K562 (cell line): ENCODE data around the gene NLRP10. TPM values are rescaled to one million over a fixed set of nuclear protein-coding genes. Genes with fewer than 3 reads are reported as not detected.

Experiments
- ATAC-seq: fragments of 200-7000 bp; cut with Tn5 transposase; 3 replicates; pipeline ENCODE4 v1.9.1; 2020; ENCODE audit warnings: moderate library complexity
- BruUV-seq: library from RNA; stranded (reverse); fragments of 400-500 nt; replicated peaks from 2 replicates; lab custom pipeline; 2021; lab: Mats Ljungman, UMichigan
- CTCF ChIA-PET: fragments of 300-600 bp; formaldehyde crosslinking; extraction: SDS; loops from one replicate; lab custom pipeline; 2021; ENCODE audit warnings: low intra/inter-chr PET ratio; lab: Yijun Ruan, JAX
- POLR2A ChIA-PET: fragments of 300-600, 350-650 bp; sonication (Branson Sonifier 250); formaldehyde crosslinking; extraction: SDS; loops from one replicate; lab custom pipeline; 2021; ENCODE audit warnings: antibody characterized with exemption, inconsistent platforms; lab: Yijun Ruan, JAX
- DNase-seq, 4 experiments: peaks; one replicate each; pipeline versions ENCODE4 v3.0.0 to v3.0.0-alpha.2; 2011 to 2018; ENCODE audit warnings: low spot score in 3 of 4, mixed read lengths in 3 of 4; ENCODE audit errors: extremely low read depth in 1 of 4
- FAIRE-seq: peaks from 2 replicates; lab custom pipeline; 2011; peaks lifted over from hg19 to GRCh38; lab: Jason Lieb, UNC
- H2AFZ ChIP-seq: 2 replicates; pipeline ENCODE4 v1.6.0; 2011; ENCODE audit warnings: low read depth, low read length, control low read depth, inconsistent platforms
- H3K27ac ChIP-seq: fragments of 200-600 bp; 3 replicates; pipeline ENCODE4 v1.8.0; 2011; ENCODE audit warnings: low read depth, mild to moderate bottlenecking, control low read depth, inconsistent platforms, low read length, moderate library complexity, mixed read lengths; ENCODE audit errors: extremely low read depth
- H3K27me3 ChIP-seq, 2 experiments: fragments of 300-600 bp in 1 of 2; 2 replicates in 1 of 2; 3 replicates in 1 of 2; pipeline versions ENCODE4 v1.6.0 to v1.8.0; 2011; ENCODE audit warnings: inconsistent platforms in 2 of 2, low read length in 2 of 2, mild to moderate bottlenecking in 1 of 2, mixed read lengths in 1 of 2, moderate library complexity in 1 of 2; ENCODE audit not compliant: control insufficient read depth in 2 of 2, insufficient read depth in 2 of 2
- H3K36me3 ChIP-seq: fragments of 300-600 bp; 3 replicates; pipeline ENCODE4 v1.8.0; 2011; ENCODE audit warnings: mild to moderate bottlenecking, low read length, inconsistent platforms; ENCODE audit not compliant: control insufficient read depth, insufficient read depth
- H3K4me1 ChIP-seq, 2 experiments: fragments of 200-600 bp in 1 of 2; replicated peaks in 1 of 2; 2 replicates in 1 of 2; 3 replicates in 1 of 2; pipeline versions ENCODE4 v1.5.1 to v1.8.0; 2011; ENCODE audit warnings: inconsistent platforms in 2 of 2, low read length in 2 of 2, mild to moderate bottlenecking in 1 of 2, mixed read lengths in 1 of 2, moderate library complexity in 1 of 2; ENCODE audit not compliant: control insufficient read depth in 2 of 2, insufficient read depth in 2 of 2
- H3K4me2 ChIP-seq: 2 replicates; pipeline ENCODE4 v1.6.1; 2011; ENCODE audit warnings: low read length, control low read depth, inconsistent platforms, mixed read lengths; ENCODE audit not compliant: insufficient read depth
- H3K4me3 ChIP-seq: fragments of 200-600 bp; sonication (generic), shearing (Covaris generic); 2 replicates; pipeline ENCODE4 v1.5.1; 2016; ENCODE audit warnings: control low read depth, inconsistent platforms
- H3K79me2 ChIP-seq: fragments of 200-600 bp; 3 replicates; pipeline ENCODE4 v1.8.0; 2011; ENCODE audit warnings: low read length, inconsistent platforms; ENCODE audit not compliant: control insufficient read depth, insufficient read depth
- H3K9ac ChIP-seq, 2 experiments: 2 replicates each; pipeline versions ENCODE4 v1.6.0 to v1.6.1; 2011; ENCODE audit warnings: low read depth in 2 of 2, low read length in 2 of 2, control low read depth in 1 of 2, inconsistent platforms in 1 of 2, mild to moderate bottlenecking in 1 of 2, mixed read lengths in 1 of 2; ENCODE audit not compliant: insufficient read depth in 1 of 2
- H3K9me1 ChIP-seq: one replicate; pipeline ENCODE4 v1.6.0; 2011; ENCODE audit warnings: inconsistent platforms, mild to moderate bottlenecking, low read length, moderate library complexity; ENCODE audit not compliant: control insufficient read depth, insufficient read depth
- H3K9me3 ChIP-seq: replicated peaks from 2 replicates; pipeline ENCODE4 v1.5.1; 2011; ENCODE audit warnings: low read depth, low read length, inconsistent platforms; ENCODE audit not compliant: control insufficient read depth, insufficient read depth
- H4K20me1 ChIP-seq: replicated peaks from 2 replicates; pipeline ENCODE4 v1.6.1; 2011; ENCODE audit warnings: low read length, inconsistent platforms, mixed read lengths; ENCODE audit not compliant: control insufficient read depth, insufficient read depth
- BDP1 ChIP-seq: IDR thresholded peaks from 3 replicates; pipeline ENCODE4 v1.6.1; 2011; ENCODE audit not compliant: insufficient read length, insufficient read depth
- DDX20 ChIP-seq: fragments of 450-650 bp; IDR thresholded peaks from 2 replicates; pipeline ENCODE4 v1.6.1; 2016; ENCODE audit warnings: missing genetic modification characterization, low read depth, mild to moderate bottlenecking, missing compliant biosample characterization, moderate library complexity
- E2F8 ChIP-seq: fragments of 450-650 bp; IDR thresholded peaks from 2 replicates; pipeline ENCODE4 v1.7.1; 2018; ENCODE audit warnings: mild to moderate bottlenecking, low read depth; ENCODE audit not compliant: partially characterized antibody
- GTF2F1 ChIP-seq: IDR thresholded peaks from 2 replicates; pipeline ENCODE4 v1.6.1; 2011; ENCODE audit warnings: low read depth, low read length, improper control_type of control experiment
- HCFC1 ChIP-seq: IDR thresholded peaks from 2 replicates; pipeline ENCODE4 v1.6.1; 2012; ENCODE audit warnings: low read depth, low read length, improper control_type of control experiment
- HNRNPH1 ChIP-seq: fragments of 200-400 bp; formaldehyde crosslinking; optimal IDR thresholded peaks from 2 replicates; pipeline ENCODE3; 2017; ENCODE audit warnings: low read depth, mild to moderate bottlenecking, low read length, moderate library complexity
- LARP7 ChIP-seq: fragments of 450-650 bp; IDR thresholded peaks from 2 replicates; pipeline ENCODE4 v1.6.1; 2016
- LCOR ChIP-seq: sonication (generic); formaldehyde crosslinking; IDR thresholded peaks from 2 replicates; pipeline ENCODE4 v1.8.0; 2022; ENCODE audit warnings: mild to moderate bottlenecking, missing genetic modification reagents
- NFRKB ChIP-seq: fragments of 450-650 bp; IDR thresholded peaks from 2 replicates; pipeline ENCODE4 v1.6.1; 2016; ENCODE audit warnings: low read depth
- SUPT5H ChIP-seq: fragments of 450-650 bp; IDR thresholded peaks from 2 replicates; pipeline ENCODE4 v1.6.1; 2016
- TBP ChIP-seq: optimal IDR thresholded peaks from 2 replicates; pipeline ENCODE3; 2011; ENCODE audit warnings: low read depth, low read length, improper control_type of control experiment
- TRIM28 ChIP-seq: fragments of 450-650 bp; IDR thresholded peaks from 2 replicates; pipeline ENCODE4 v1.6.1; 2017
- ZBTB26 ChIP-seq: fragments of 450-650 bp; formaldehyde crosslinking; IDR thresholded peaks from 2 replicates; pipeline ENCODE4 v1.4.0; 2022; ENCODE audit warnings: missing genetic modification characterization
- ZBTB7A ChIP-seq: IDR thresholded peaks from 2 replicates; pipeline ENCODE4 v1.6.1; 2011; ENCODE audit warnings: low read depth, mild to moderate bottlenecking, low read length, moderate library complexity, borderline replicate concordance; ENCODE audit not compliant: control insufficient read depth
- ZNF408 ChIP-seq: fragments of 250-450 bp; sonication (Bioruptor Pico); IDR thresholded peaks from 2 replicates; pipeline ENCODE4 v1.4.0; 2020; ENCODE audit warnings: low read depth, mild to moderate bottlenecking, moderate library complexity
- ZNF507 ChIP-seq: conservative IDR thresholded peaks from 2 replicates; pipeline ENCODE4 v1.6.1; 2017; ENCODE audit warnings: missing genetic modification characterization, missing compliant biosample characterization
- ZNF551 ChIP-seq: fragments of 250-450 bp; sonication (Bioruptor Pico); IDR thresholded peaks from 2 replicates; pipeline ENCODE4 v1.5.0; 2021; ENCODE audit warnings: mild to moderate bottlenecking, moderate library complexity
- ZNF589 ChIP-seq: fragments of 200-800 bp; sonication (Bioruptor generic); IDR thresholded peaks from 2 replicates; pipeline ENCODE4 v1.6.1; 2016; ENCODE audit warnings: low read depth, missing genetic modification characterization, missing compliant biosample characterization
- in situ Hi-C: fragments of 300-500 bp; cut with MboI; formaldehyde crosslinking; loops from 4 replicates; pipeline ENCODE4 v1.15.0; 2018; ENCODE audit warnings: inconsistent platforms, mixed read lengths
- intact Hi-C: fragments of 100-400 bp; cut with micrococcal nuclease; formaldehyde crosslinking; loops from 2 replicates; pipeline ENCODE4 v1.14.2; 2022
- polyA plus RNA-seq, 8 experiments: library from polyadenylated mRNA; depleted of rRNA in 4 of 8; stranded (reverse) in 5 of 8; unstranded in 3 of 8; fragments of >200 nt; fragmentation: Nextera tagmentation in 2 of 8; fragmentation: Illumina TruSeq in 1 of 8; extraction: Ambion mirVana in 2 of 8; extraction: Trizol in 1 of 8; gene quantifications; 2 replicates each; pipeline versions ENCODE4 v1.2.1 to v1.2.3, GENCODE V29; 2011 to 2014; ENCODE audit warnings: inconsistent platforms in 1 of 8, missing spikeins in 1 of 8
- total RNA-seq, 7 experiments: library from RNA; depleted of rRNA in 6 of 7; stranded (reverse); fragments of >200 nt in 6 of 7; fragmentation: Illumina TruSeq in 2 of 7; extraction: Trizol in 2 of 7; gene quantifications; 2 replicates each; pipeline versions ENCODE4 v1.2.1 to v1.2.3, GENCODE V29; 2011 to 2021; ENCODE audit warnings: low replicate concordance in 1 of 7
- TF ChIP-seq, protein P1 (sequence below): fragments of 250-450 bp; sonication (Bioruptor Pico); IDR thresholded peaks from 2 replicates; pipeline ENCODE4 v1.5.0; 2022; ENCODE audit warnings: mild to moderate bottlenecking

The NLRP10 gene
- total and polyA plus RNA-seq, 9 of the 15 experiments (the other 6 are each of a cell fraction or from before 2014, with no cell fraction given) = 0.04 to 0.14 (median 0.09) TPM; not detected in 6

DNA sequence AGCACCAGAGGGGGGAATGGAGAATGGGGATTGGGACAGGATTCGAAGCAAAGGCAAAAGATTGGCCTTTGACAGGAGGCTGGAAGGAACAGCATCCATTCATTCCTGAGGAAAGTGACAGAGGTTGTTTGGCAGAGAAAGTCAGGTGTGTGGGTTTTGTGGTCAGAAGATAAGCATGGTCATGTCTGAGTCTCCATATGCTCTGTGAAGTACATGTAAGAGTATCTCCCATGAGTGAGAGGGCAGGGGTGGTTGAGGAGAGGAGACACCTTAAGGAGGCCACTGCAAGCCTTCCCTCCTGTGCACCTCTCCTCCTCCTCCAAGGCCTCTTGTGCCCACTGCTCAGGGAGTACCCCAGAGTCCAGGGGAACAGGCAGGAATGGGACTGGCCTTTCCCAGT lies 1.9 kb upstream of the NLRP10 start (continued):
- TF ChIP-seq E2F8 (no peak), TBP (no peak), ZNF589 (CRISPR knock-in tag) (no peak), SUPT5H (no peak), GTF2F1 (no peak)

DNA sequence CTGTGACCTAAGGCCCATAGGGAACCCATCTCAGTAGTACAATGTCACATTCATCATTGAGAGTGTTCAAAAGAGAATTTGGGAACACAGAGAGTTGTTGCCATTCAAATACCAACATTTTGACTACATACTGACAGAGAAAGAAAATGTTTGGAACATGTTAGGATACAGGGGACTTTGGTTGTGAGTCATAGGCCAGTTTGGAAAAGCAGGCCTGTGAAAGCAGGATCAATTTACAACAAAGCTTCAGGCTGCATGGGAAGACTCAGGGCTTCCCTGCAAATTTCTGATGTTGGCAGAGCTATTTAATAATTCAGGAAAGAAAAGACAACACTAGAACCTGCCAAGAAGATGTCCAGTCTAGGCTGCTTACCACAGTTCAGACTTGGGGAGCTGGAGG lies 374 bp downstream of the NLRP10 start:
- H3K27ac ChIP-seq = no peak overlapping the region
- in situ Hi-C loops = no loop called here
- no peak overlapping the region for H3K9ac ChIP-seq
- H3K79me2 ChIP-seq = no peaks in the 10 kb centered on the region
- no peak overlapping the region for H2AFZ ChIP-seq
- FAIRE-seq (no peak), ATAC-seq (no peak), DNase-seq (no peak)
- peaks cover 0 to 3% of the 10 kb centered on the region in 2 experiments; a peak in 1 of 5 replicates for H3K4me1 ChIP-seq
- peaks cover 6 to 16% of the 10 kb centered on the region in 2 experiments; a peak in 4 of 5 replicates for H3K27me3 ChIP-seq
- ChIA-PET POLR2A (interaction anchor here (0.7 kb wide), 1 partner anchor 173 kb away, joined by 3 read pairs; no protein-coding TSS in a partner anchor), CTCF (no interaction called here)
- H3K4me2 ChIP-seq = no peak overlapping the region
- no peaks in the 10 kb centered on the region for H3K36me3 ChIP-seq
- H3K4me3 ChIP-seq = no peak overlapping the region
- BruUV-seq = no TSS peak
- H3K9me1 ChIP-seq = no peaks in the 10 kb centered on the region
- no peaks in the 10 kb centered on the region for H4K20me1 ChIP-seq
- intact Hi-C loops = no loop called here
- H3K9me3 ChIP-seq = no peaks in the 10 kb centered on the region
- TF ChIP-seq ZNF408 (CRISPR knock-in tag) = no peak
- no peak for TF ChIP-seq LCOR (CRISPR knock-in tag)
- TF ChIP-seq, protein P1, sequence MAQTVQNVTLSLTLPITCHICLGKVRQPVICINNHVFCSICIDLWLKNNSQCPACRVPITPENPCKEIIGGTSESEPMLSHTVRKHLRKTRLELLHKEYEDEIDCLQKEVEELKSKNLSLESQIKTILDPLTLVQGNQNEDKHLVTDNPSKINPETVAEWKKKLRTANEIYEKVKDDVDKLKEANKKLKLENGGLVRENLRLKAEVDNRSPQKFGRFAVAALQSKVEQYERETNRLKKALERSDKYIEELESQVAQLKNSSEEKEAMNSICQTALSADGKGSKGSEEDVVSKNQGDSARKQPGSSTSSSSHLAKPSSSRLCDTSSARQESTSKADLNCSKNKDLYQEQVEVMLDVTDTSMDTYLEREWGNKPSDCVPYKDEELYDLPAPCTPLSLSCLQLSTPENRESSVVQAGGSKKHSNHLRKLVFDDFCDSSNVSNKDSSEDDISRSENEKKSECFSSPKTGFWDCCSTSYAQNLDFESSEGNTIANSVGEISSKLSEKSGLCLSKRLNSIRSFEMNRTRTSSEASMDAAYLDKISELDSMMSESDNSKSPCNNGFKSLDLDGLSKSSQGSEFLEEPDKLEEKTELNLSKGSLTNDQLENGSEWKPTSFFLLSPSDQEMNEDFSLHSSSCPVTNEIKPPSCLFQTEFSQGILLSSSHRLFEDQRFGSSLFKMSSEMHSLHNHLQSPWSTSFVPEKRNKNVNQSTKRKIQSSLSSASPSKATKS (CRISPR knock-in tag) = no peak
- TF ChIP-seq LARP7 = no peak
- no peak for TF ChIP-seq ZNF551 (CRISPR knock-in tag)
- TF ChIP-seq DDX20 (tag) = no peak
- TF ChIP-seq BDP1 = no peak
- no peak for TF ChIP-seq ZBTB26 (CRISPR knock-in tag)
- no peak for TF ChIP-seq ZBTB7A
- TF ChIP-seq TRIM28 = no peak
- TF ChIP-seq HNRNPH1 = no peak
- TF ChIP-seq HCFC1 = no peak
- no peak for TF ChIP-seq NFRKB
- TF ChIP-seq ZNF507 (tag) = no peak
